Measurements from ENCODE around the gene TMPRSS3.

The TMPRSS3 gene

GRCh38 chr21:42330380-42331371, 65.2 kb downstream of the TMPRSS3 start:
- DNase-seq, result peak in 1 of 2 experiments; percentile 4

- DNase-seq, result peak in 1 of 2 experiments; percentile 7
Observed at GRCh38 chr21:42324896-42325295, 71.0 kb downstream of the TMPRSS3 start.
